ENCODE results near the gene WNT2. TPM values are rescaled to one million over a fixed set of nuclear protein-coding genes. Genes with fewer than 3 reads are reported as not detected.

Gene WNT2
- total RNA-seq, 1 donor from 2014 or later, result 2.8 TPM

DNA sequence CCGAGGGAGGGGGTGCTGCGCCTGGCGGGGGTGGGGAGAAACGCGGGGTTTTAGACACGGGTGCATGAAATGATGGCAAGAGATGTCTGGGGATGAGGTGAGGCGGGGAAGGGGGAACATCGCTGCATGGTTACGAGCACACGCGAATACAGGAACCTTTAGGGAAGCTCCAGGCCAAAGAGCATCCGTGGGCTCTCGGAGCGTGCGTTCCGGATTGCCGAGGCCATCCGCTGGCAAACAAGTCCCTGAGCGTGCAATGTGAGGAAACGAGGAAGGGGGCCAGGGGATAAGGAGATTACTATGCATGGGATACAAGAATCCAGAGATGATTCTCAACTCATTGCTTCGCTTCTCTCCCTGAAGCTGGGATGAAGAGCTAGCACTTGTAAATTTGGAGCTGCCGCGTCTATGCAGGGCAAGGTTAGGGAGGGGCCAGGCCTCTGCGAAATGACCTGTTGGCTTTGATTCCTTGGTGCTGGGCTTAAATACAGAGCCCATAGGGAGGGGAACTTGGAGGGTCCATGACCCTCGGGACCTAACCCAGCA is 520 bp upstream of the WNT2 start:
- Mint-ChIP-seq H3K36me3 (no peaks in the 10 kb centered on the region), H3K27me3 (peaks cover 83% of the 10 kb centered on the region), H3K4me3 (peak overlapping the region; percentile 94), H3K4me1 (ENCODE audit: unreplicated experiment) (peaks cover 12% of the 10 kb centered on the region), H3K9me3 (peaks cover 4% of the 10 kb centered on the region), H3K27ac (peak overlapping the region; percentile 16)
- no peak for DNase-seq (ENCODE audit: extremely low spot score, unreplicated experiment)
- TF ChIP-seq, protein P1, sequence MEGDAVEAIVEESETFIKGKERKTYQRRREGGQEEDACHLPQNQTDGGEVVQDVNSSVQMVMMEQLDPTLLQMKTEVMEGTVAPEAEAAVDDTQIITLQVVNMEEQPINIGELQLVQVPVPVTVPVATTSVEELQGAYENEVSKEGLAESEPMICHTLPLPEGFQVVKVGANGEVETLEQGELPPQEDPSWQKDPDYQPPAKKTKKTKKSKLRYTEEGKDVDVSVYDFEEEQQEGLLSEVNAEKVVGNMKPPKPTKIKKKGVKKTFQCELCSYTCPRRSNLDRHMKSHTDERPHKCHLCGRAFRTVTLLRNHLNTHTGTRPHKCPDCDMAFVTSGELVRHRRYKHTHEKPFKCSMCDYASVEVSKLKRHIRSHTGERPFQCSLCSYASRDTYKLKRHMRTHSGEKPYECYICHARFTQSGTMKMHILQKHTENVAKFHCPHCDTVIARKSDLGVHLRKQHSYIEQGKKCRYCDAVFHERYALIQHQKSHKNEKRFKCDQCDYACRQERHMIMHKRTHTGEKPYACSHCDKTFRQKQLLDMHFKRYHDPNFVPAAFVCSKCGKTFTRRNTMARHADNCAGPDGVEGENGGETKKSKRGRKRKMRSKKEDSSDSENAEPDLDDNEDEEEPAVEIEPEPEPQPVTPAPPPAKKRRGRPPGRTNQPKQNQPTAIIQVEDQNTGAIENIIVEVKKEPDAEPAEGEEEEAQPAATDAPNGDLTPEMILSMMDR (conservative IDR thresholded peaks at IDR 0.05), result no peak

- Mint-ChIP-seq H3K9me3 (no peaks in the 10 kb centered on the region), H3K27me3 (peaks cover 87% of the 10 kb centered on the region), H3K4me3 (no peak overlapping the region), H3K36me3 (no peaks in the 10 kb centered on the region), H3K4me1 (ENCODE audit: unreplicated experiment) (peaks cover 12% of the 10 kb centered on the region), H3K27ac (no peak overlapping the region)
- TF ChIP-seq, protein P1 (conservative IDR thresholded peaks at IDR 0.05), result no peak
- DNase-seq (ENCODE audit: extremely low spot score, unreplicated experiment), result no peak
Observed at GRCh38 chr7:117320523-117320922, 2.3 kb downstream of the WNT2 start.

GRCh38 chr7:117319181-117319580 is 3.7 kb downstream of the WNT2 start:
- Mint-ChIP-seq H3K4me1 (ENCODE audit: unreplicated experiment) (peaks cover 12% of the 10 kb centered on the region), H3K27me3 (peaks cover 82% of the 10 kb centered on the region), H3K27ac (no peak overlapping the region), H3K9me3 (no peaks in the 10 kb centered on the region), H3K4me3 (no peak overlapping the region), H3K36me3 (no peaks in the 10 kb centered on the region)
- TF ChIP-seq, protein P1 (conservative IDR thresholded peaks at IDR 0.05), result no peak
- no peak for DNase-seq (ENCODE audit: extremely low spot score, unreplicated experiment)

DNA sequence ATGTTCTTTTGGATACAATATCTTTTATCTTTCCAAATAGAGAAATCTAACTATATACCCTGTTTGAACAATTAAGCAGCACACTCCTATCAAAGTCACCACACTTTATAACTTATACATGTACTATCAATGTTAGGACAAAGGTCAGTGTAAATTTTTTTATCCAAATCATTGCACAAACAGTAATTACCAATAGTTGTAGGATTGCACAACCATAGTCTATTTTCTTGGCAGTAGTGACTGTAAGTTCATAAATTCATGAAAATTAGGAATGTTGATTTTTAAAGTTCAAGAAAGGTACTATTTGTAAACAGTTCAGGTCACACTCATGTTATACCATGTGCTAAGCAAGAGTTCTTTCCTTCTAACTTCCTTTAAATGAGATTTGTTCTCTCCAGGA is 9.3 kb downstream of the WNT2 start:
- Mint-ChIP-seq H3K4me3 (no peak overlapping the region), H3K36me3 (no peaks in the 10 kb centered on the region), H3K9me3 (no peaks in the 10 kb centered on the region), H3K4me1 (ENCODE audit: unreplicated experiment) (peaks cover 6% of the 10 kb centered on the region), H3K27me3 (peaks cover 28% of the 10 kb centered on the region), H3K27ac (no peak overlapping the region)
- TF ChIP-seq, protein P1 (conservative IDR thresholded peaks at IDR 0.05), result no peak
- DNase-seq (ENCODE audit: extremely low spot score, unreplicated experiment), result no peak

DNA sequence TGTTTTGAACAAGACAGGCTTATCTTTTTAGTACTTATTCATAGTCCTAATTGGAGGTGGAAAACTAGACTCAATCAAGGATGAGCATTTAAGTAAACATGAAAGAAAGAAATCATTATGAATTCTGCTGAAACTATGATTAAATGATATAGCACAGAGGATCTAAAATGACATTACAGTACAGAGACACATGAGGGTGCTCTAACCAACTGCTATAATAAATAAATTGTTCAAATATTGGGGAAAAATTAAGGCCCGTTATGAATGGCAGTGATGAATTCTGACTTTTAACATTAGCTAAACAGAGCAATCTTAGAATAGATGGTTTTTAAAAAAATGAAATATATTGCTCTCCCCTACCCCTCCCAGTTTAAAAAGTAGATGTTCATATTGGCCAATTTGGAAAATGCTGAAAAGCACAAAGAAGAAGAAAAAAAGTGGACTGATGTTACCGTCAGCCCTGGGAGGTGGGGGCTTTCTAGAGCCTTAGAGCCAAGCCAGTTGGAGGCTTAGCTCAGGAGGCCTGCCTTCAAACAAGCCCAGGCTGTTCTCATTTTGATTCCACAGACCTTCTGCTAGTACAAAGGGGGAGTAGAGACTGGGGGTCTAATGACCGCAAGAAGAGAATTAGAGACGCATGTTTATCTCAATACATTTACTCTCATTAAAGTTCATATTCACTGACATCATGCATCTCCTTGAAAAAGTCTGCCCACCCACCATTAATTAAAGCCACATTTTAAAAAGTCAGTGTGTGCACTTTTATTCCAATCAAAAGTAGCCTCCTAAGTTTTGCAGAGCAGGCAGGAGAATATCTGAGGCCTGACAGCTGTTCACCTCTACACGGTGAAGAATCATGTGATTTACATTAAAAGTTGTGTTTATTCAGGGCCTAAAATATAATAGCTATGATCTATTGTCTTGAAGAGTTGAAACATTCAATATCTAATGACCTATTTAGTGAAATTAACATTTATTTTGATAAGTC is 10.0 kb downstream of the WNT2 start:
- H3K27ac Mint-ChIP-seq, result no peak overlapping the region

More for the DNA sequence above, 10.0 kb downstream of the WNT2 start:
- Mint-ChIP-seq H3K9me3 (no peaks in the 10 kb centered on the region), H3K4me3 (no peak overlapping the region), H3K27me3 (peaks cover 21% of the 10 kb centered on the region), H3K4me1 (ENCODE audit: unreplicated experiment) (peaks cover 6% of the 10 kb centered on the region), H3K36me3 (no peaks in the 10 kb centered on the region)
- DNase-seq (ENCODE audit: extremely low spot score, unreplicated experiment), result no peak
- TF ChIP-seq, protein P1 (conservative IDR thresholded peaks at IDR 0.05), result peak; percentile 30
